Muscle layer of duodenum (tissue), 2 donors: ENCODE results near the gene TMEM150B.
A peak's percentile ranks its signal among the peaks of the same experiment; 100 is the strongest.

Experiments used
- H3K27ac ChIP-seq: one replicate; pipeline ENCODE4 v1.7.0; 2013; ENCODE audit warnings: mild to moderate bottlenecking, low read length
- H3K27me3 ChIP-seq: one replicate; pipeline ENCODE4 v1.7.0; 2013; ENCODE audit warnings: low read depth, mild to moderate bottlenecking, control low read depth, low read length
- H3K36me3 ChIP-seq, 2 donors: one replicate each; pipeline ENCODE4 v1.7.0; 2013; ENCODE audit warnings: low read length in 2 of 2, control low read depth in 1 of 2, mild to moderate bottlenecking in 1 of 2; ENCODE audit not compliant: insufficient read depth in 2 of 2, control insufficient read depth in 1 of 2
- H3K4me1 ChIP-seq, 2 donors: one replicate each; pipeline ENCODE4 v1.7.0; 2013; ENCODE audit warnings: low read length in 2 of 2, mild to moderate bottlenecking in 2 of 2, control low read depth in 1 of 2, moderate library complexity in 1 of 2; ENCODE audit not compliant: insufficient read depth in 2 of 2, control insufficient read depth in 1 of 2
- H3K4me3 ChIP-seq, 2 donors: one replicate each; pipeline ENCODE4 v1.7.0; 2013; ENCODE audit warnings: low read length in 2 of 2, low read depth in 1 of 2, mild to moderate bottlenecking in 1 of 2
- H3K9me3 ChIP-seq, 2 donors: one replicate each; pipeline ENCODE4 v1.7.0; 2013; ENCODE audit warnings: low read length in 2 of 2, control low read depth in 1 of 2, mild to moderate bottlenecking in 1 of 2; ENCODE audit not compliant: control insufficient read depth in 1 of 2
- donor health status: healthy.

Gene TMEM150B

GRCh38 chr19:55310498-55310897, 14.6 kb downstream of the TMEM150B start:
- Histone ChIP-seq H3K4me3 (no peak overlapping the region), H3K4me1 (no peaks in the 10 kb centered on the region), H3K36me3 (peaks cover 0 to 35% of the 10 kb centered on the region in 2 donors), H3K9me3 (no peaks in the 10 kb centered on the region), H3K27ac (no peak overlapping the region), H3K27me3 (no peaks in the 10 kb centered on the region)

GRCh38 chr19:55309448-55309847, 15.7 kb downstream of the TMEM150B start:
- Histone ChIP-seq H3K4me3 (no peak overlapping the region), H3K4me1 (no peaks in the 10 kb centered on the region), H3K27me3 (no peaks in the 10 kb centered on the region), H3K27ac (no peak overlapping the region), H3K9me3 (no peaks in the 10 kb centered on the region), H3K36me3 (peaks cover 0 to 41% of the 10 kb centered on the region in 2 donors)

- Histone ChIP-seq H3K27ac (no peak overlapping the region), H3K4me3 (no peak overlapping the region), H3K36me3 (peaks cover 2 to 50% of the 10 kb centered on the region in 2 donors), H3K27me3 (no peaks in the 10 kb centered on the region), H3K4me1 (no peaks in the 10 kb centered on the region), H3K9me3 (no peaks in the 10 kb centered on the region)
These were observed 16.9 kb downstream of the TMEM150B start for GRCh38 chr19:55308281-55308680.

GRCh38 chr19:55306712-55307111, 18.4 kb downstream of the TMEM150B start:
- no peak overlapping the region for H3K4me3 ChIP-seq
- H3K4me1 ChIP-seq: peaks cover 0 to 4% of the 10 kb centered on the region in 2 donors
- no peaks in the 10 kb centered on the region for H3K27me3 ChIP-seq
- peaks cover 6 to 58% of the 10 kb centered on the region in 2 donors for H3K36me3 ChIP-seq
- no peak overlapping the region for H3K27ac ChIP-seq
- H3K9me3 ChIP-seq: no peaks in the 10 kb centered on the region

GRCh38 chr19:55305983-55306562, 19.1 kb downstream of the TMEM150B start:
- no peaks in the 10 kb centered on the region for H3K27me3 ChIP-seq
- H3K4me3 ChIP-seq: no peak overlapping the region
- no peaks in the 10 kb centered on the region for H3K9me3 ChIP-seq
- H3K36me3 ChIP-seq: peaks cover 6 to 58% of the 10 kb centered on the region in 2 donors
- no peak overlapping the region for H3K27ac ChIP-seq
- H3K4me1 ChIP-seq: peaks cover 0 to 10% of the 10 kb centered on the region in 2 donors

GRCh38 chr19:55305491-55305890, 19.6 kb downstream of the TMEM150B start:
- peaks cover 6 to 58% of the 10 kb centered on the region in 2 donors for H3K36me3 ChIP-seq

GRCh38 chr19:55304980-55305379, 20.2 kb downstream of the TMEM150B start:
- Histone ChIP-seq H3K9me3 (no peaks in the 10 kb centered on the region), H3K27ac (no peak overlapping the region), H3K27me3 (no peaks in the 10 kb centered on the region), H3K4me3 (no peak overlapping the region), H3K36me3 (peaks cover 6 to 55% of the 10 kb centered on the region in 2 donors), H3K4me1 (peaks cover 0 to 10% of the 10 kb centered on the region in 2 donors)

More at GRCh38 chr19:55305491-55305890, 19.6 kb downstream of the TMEM150B start:
- Histone ChIP-seq H3K4me1 (peaks cover 0 to 10% of the 10 kb centered on the region in 2 donors), H3K9me3 (no peaks in the 10 kb centered on the region), H3K27me3 (no peaks in the 10 kb centered on the region), H3K4me3 (no peak overlapping the region), H3K27ac (no peak overlapping the region)

GRCh38 chr19:55304279-55304978, 20.7 kb downstream of the TMEM150B start:
- Histone ChIP-seq H3K9me3 (no peaks in the 10 kb centered on the region), H3K4me1 (peaks cover 0 to 10% of the 10 kb centered on the region in 2 donors), H3K27ac (no peak overlapping the region), H3K27me3 (no peaks in the 10 kb centered on the region), H3K36me3 (peaks cover 6 to 50% of the 10 kb centered on the region in 2 donors), H3K4me3 (no peak overlapping the region)

GRCh38 chr19:55303477-55303876, 21.7 kb downstream of the TMEM150B start:
- Histone ChIP-seq H3K27me3 (no peaks in the 10 kb centered on the region), H3K9me3 (no peaks in the 10 kb centered on the region), H3K4me3 (no peak overlapping the region), H3K36me3 (peaks cover 6 to 46% of the 10 kb centered on the region in 2 donors), H3K27ac (no peak overlapping the region), H3K4me1 (peaks cover 0 to 10% of the 10 kb centered on the region in 2 donors)

- peaks cover 0 to 10% of the 10 kb centered on the region in 2 donors for H3K4me1 ChIP-seq
- H3K27ac ChIP-seq: no peak overlapping the region
- peaks cover 6 to 46% of the 10 kb centered on the region in 2 donors for H3K36me3 ChIP-seq
- no peaks in the 10 kb centered on the region for H3K9me3 ChIP-seq
- peak overlapping the region in 1 of 2 donors; percentile 48 for H3K4me3 ChIP-seq
- no peaks in the 10 kb centered on the region for H3K27me3 ChIP-seq
These were observed 22.8 kb downstream of the TMEM150B start for GRCh38 chr19:55302318-55302703.

- peaks cover 6 to 42% of the 10 kb centered on the region in 2 donors for H3K36me3 ChIP-seq
- H3K4me3 ChIP-seq: peak overlapping the region in 1 of 2 donors; percentile 48
- H3K27me3 ChIP-seq: no peaks in the 10 kb centered on the region
- peaks cover 0 to 10% of the 10 kb centered on the region in 2 donors for H3K4me1 ChIP-seq
- no peaks in the 10 kb centered on the region for H3K9me3 ChIP-seq
- no peak overlapping the region for H3K27ac ChIP-seq
These were observed 23.5 kb downstream of the TMEM150B start for GRCh38 chr19:55301459-55302317.
